HG03175 (cell line): ENCODE results near the gene DENND1B.
"Not testable (repeated sequence)": the region's sequence is repeated elsewhere in the genome, so short reads cannot be mapped to it uniquely, and the experiment has no call there.

Source experiments
- ATAC-seq: cut with Tn5 transposase; IDR thresholded peaks from one replicate; pipeline ENCODE4 v1.9.1; 2021; ENCODE audit warnings: mild to moderate bottlenecking, moderate library complexity; ENCODE audit not compliant: unreplicated experiment

DENND1B gene

GRCh38 chr1:197745911-197746310 lies 29.4 kb downstream of the DENND1B start:
- no peak for ATAC-seq

- no peak for ATAC-seq
Observed at GRCh38 chr1:197744979-197745378, 30.3 kb downstream of the DENND1B start.

- no peak for ATAC-seq
Observed at GRCh38 chr1:197743578-197743977, 31.7 kb downstream of the DENND1B start.

GRCh38 chr1:197740992-197741391 lies 34.3 kb downstream of the DENND1B start:
- ATAC-seq, result no peak

- no peak for ATAC-seq
Observed at GRCh38 chr1:197738927-197739326, 36.4 kb downstream of the DENND1B start.

GRCh38 chr1:197737916-197738315 lies 37.4 kb downstream of the DENND1B start:
- ATAC-seq, result no peak

GRCh38 chr1:197736685-197737084 lies 38.6 kb downstream of the DENND1B start:
- no peak for ATAC-seq

GRCh38 chr1:197735461-197735860 lies 39.8 kb downstream of the DENND1B start:
- no peak for ATAC-seq

- no peak for ATAC-seq
Observed at GRCh38 chr1:197733324-197733723, 42.0 kb downstream of the DENND1B start.

- ATAC-seq, result no peak
Observed at GRCh38 chr1:197732187-197732586, 43.1 kb downstream of the DENND1B start.

GRCh38 chr1:197731449-197731848 lies 43.8 kb downstream of the DENND1B start:
- ATAC-seq, result no peak

- no peak for ATAC-seq
Observed at GRCh38 chr1:197725976-197726375, 49.3 kb downstream of the DENND1B start.

GRCh38 chr1:197725044-197725443 lies 50.2 kb downstream of the DENND1B start:
- no peak for ATAC-seq

- ATAC-seq, result no peak
Observed at GRCh38 chr1:197715806-197716205, 59.5 kb downstream of the DENND1B start.

- no peak for ATAC-seq
Observed at GRCh38 chr1:197706601-197707000, 68.7 kb downstream of the DENND1B start.

- no peak for ATAC-seq
Observed at GRCh38 chr1:197705941-197706340, 69.3 kb downstream of the DENND1B start.

GRCh38 chr1:197700688-197701087 lies 74.6 kb downstream of the DENND1B start:
- not testable (repeated sequence) for ATAC-seq

- ATAC-seq, result no peak
Observed at GRCh38 chr1:197696372-197696771, 78.9 kb downstream of the DENND1B start.

GRCh38 chr1:197695961-197696360 lies 79.3 kb downstream of the DENND1B start:
- no peak for ATAC-seq

- no peak for ATAC-seq
Observed at GRCh38 chr1:197692965-197693364, 82.3 kb downstream of the DENND1B start.

GRCh38 chr1:197691816-197692215 lies 83.5 kb downstream of the DENND1B start:
- ATAC-seq, result no peak

GRCh38 chr1:197690074-197690473 lies 85.2 kb downstream of the DENND1B start:
- ATAC-seq, result no peak

GRCh38 chr1:197688233-197688632 lies 87.0 kb downstream of the DENND1B start:
- no peak for ATAC-seq
